HepG2 (cell line): Measurements from ENCODE around the gene HPS6. TPM values are rescaled to one million over a fixed set of nuclear protein-coding genes. Genes with fewer than 3 reads are reported as not detected.

Experiments used
- BRD4 ChIP-seq: sonication (generic); formaldehyde crosslinking; IDR thresholded peaks from 2 replicates; pipeline ENCODE4 v1.4.0; 2020; ENCODE audit warnings: missing genetic modification reagents
- CCDC6 ChIP-seq: sonication (generic); formaldehyde crosslinking; IDR thresholded peaks from 2 replicates; pipeline ENCODE4 v1.8.1; 2022; ENCODE audit warnings: mild to moderate bottlenecking, missing genetic modification reagents, moderate library complexity
- CENPT ChIP-seq: sonication (generic); formaldehyde crosslinking; IDR thresholded peaks from 2 replicates; pipeline ENCODE4 v1.8.0; 2022; ENCODE audit warnings: low read depth, mild to moderate bottlenecking, moderate library complexity, missing genetic modification reagents
- EZH2 ChIP-seq: conservative IDR thresholded peaks from 2 replicates; pipeline ENCODE4 v1.6.1; 2012; ENCODE audit warnings: mild to moderate bottlenecking, low read depth, low read length, moderate library complexity
- FOXO1 ChIP-seq: sonication (generic); formaldehyde crosslinking; IDR thresholded peaks from 2 replicates; pipeline ENCODE4 v1.4.0; 2020; ENCODE audit warnings: missing genetic modification reagents
- HOXA5 ChIP-seq: sonication (generic); formaldehyde crosslinking; IDR thresholded peaks from 2 replicates; pipeline ENCODE4 v1.4.0; 2020; ENCODE audit warnings: missing genetic modification reagents
- JARID2 ChIP-seq: sonication (generic); formaldehyde crosslinking; IDR thresholded peaks from 2 replicates; pipeline ENCODE4 v1.8.1; 2023; ENCODE audit warnings: missing genetic modification reagents, inconsistent platforms; ENCODE audit not compliant: insufficient replicate concordance
- PHF8 ChIP-seq: sonication (generic); formaldehyde crosslinking; IDR thresholded peaks from 2 replicates; pipeline ENCODE4 v1.5.0; 2020; ENCODE audit warnings: missing genetic modification reagents
- SRY ChIP-seq: sonication (generic); formaldehyde crosslinking; IDR thresholded peaks from 2 replicates; pipeline ENCODE4 v1.8.0; 2022; ENCODE audit warnings: mild to moderate bottlenecking, missing genetic modification reagents
- ZNF678 ChIP-seq: sonication (generic); formaldehyde crosslinking; IDR thresholded peaks from 2 replicates; pipeline ENCODE4 v1.4.0; 2020; ENCODE audit warnings: mild to moderate bottlenecking, missing genetic modification reagents
- ZSCAN20 ChIP-seq: sonication (generic); formaldehyde crosslinking; IDR thresholded peaks from 2 replicates; pipeline ENCODE4 v1.4.0; 2020; ENCODE audit warnings: missing genetic modification reagents, mild to moderate bottlenecking, borderline replicate concordance
- polyA plus RNA-seq, 8 experiments: library from polyadenylated mRNA; depleted of rRNA in 3 of 8; stranded (reverse) in 7 of 8; unstranded in 1 of 8; fragments of >200 nt; fragmentation: Illumina TruSeq in 4 of 8; extraction: Trizol in 4 of 8; gene quantifications; 2 replicates each; pipeline versions ENCODE4 v1.2.1 to v1.2.3, GENCODE V29; 2011 to 2016; ENCODE audit warnings: low read depth in 4 of 8, missing spikeins in 1 of 8, mixed read lengths in 1 of 8; ENCODE audit not compliant: insufficient read depth in 1 of 8
- total RNA-seq, 5 experiments: library from RNA; depleted of rRNA; stranded (reverse); fragments of >200 nt; fragmentation: Illumina TruSeq; extraction: Trizol; gene quantifications; 2 replicates each; pipeline ENCODE4 v1.2.3, GENCODE V29; 2016; ENCODE audit warnings: low read depth in 1 of 5
- TF ChIP-seq, protein P1 (sequence below): sonication (generic); formaldehyde crosslinking; IDR thresholded peaks from 2 replicates; pipeline ENCODE4 v1.4.0; 2020; ENCODE audit warnings: missing genetic modification reagents
- TF ChIP-seq, protein P2 (sequence below), 2 experiments: sonication (generic) in 1 of 2; formaldehyde crosslinking in 1 of 2; IDR thresholded peaks; 2 replicates each; pipeline versions ENCODE4 v1.6.1 to v1.9.0; 2014 to 2022; ENCODE audit warnings: antibody characterized with exemption in 1 of 2, borderline replicate concordance in 1 of 2, inconsistent platforms in 1 of 2, low read depth in 1 of 2, missing genetic modification reagents in 1 of 2
- TF ChIP-seq, protein P3 (sequence below): sonication (generic); formaldehyde crosslinking; IDR thresholded peaks from 2 replicates; pipeline ENCODE4 v1.4.0; 2020; ENCODE audit warnings: missing genetic modification reagents
- TF ChIP-seq, protein P4 (sequence below): sonication (generic); formaldehyde crosslinking; IDR thresholded peaks from 2 replicates; pipeline ENCODE4 v1.4.0; 2020; ENCODE audit warnings: missing genetic modification reagents, borderline replicate concordance

HPS6 gene
- total and polyA plus RNA-seq, 2 of the 13 experiments (the other 11 are each of a cell fraction or from before 2014, with no cell fraction given): 2.9 to 14.9 TPM

DNA sequence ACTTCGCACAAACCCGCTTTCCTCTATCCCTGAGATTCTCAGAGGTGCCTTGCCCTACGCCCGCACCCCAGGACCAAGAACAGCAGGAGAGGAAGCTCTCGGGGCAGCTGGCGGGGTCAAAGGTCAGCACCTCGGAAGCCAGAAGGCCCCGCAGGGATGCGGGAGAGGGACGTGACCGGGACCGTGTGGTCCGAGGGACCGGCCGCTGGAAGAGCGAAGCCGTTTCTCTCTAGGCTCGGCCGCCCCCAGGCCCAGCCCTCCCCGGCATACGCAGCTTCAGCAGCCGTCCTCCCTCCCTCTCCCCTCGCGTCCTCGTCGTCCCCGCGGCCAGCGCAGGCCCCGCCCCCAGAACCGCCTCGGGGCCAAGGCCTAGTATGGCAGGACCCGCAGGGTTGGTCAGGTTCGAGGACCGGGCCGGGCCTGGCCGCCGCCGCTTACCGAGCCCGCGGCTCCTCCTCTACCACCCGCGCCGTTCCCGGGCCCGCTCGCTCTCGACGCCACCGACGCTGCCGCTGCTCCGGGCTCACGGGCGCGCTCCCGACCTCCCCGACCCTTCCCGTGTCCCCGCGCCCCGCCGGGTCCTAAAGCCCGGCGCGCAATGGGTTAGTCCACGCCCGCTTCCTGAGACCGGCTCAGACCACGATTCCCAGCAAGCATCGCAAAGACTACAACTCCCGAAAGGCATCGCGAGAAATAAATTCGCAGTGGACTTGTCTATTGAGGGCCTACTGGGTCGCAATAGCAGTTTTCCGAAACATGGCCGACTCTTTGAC lies 9.3 kb upstream of the HPS6 start, which contains the start of gene ARMH3 (continued):
- TF ChIP-seq, protein P1, sequence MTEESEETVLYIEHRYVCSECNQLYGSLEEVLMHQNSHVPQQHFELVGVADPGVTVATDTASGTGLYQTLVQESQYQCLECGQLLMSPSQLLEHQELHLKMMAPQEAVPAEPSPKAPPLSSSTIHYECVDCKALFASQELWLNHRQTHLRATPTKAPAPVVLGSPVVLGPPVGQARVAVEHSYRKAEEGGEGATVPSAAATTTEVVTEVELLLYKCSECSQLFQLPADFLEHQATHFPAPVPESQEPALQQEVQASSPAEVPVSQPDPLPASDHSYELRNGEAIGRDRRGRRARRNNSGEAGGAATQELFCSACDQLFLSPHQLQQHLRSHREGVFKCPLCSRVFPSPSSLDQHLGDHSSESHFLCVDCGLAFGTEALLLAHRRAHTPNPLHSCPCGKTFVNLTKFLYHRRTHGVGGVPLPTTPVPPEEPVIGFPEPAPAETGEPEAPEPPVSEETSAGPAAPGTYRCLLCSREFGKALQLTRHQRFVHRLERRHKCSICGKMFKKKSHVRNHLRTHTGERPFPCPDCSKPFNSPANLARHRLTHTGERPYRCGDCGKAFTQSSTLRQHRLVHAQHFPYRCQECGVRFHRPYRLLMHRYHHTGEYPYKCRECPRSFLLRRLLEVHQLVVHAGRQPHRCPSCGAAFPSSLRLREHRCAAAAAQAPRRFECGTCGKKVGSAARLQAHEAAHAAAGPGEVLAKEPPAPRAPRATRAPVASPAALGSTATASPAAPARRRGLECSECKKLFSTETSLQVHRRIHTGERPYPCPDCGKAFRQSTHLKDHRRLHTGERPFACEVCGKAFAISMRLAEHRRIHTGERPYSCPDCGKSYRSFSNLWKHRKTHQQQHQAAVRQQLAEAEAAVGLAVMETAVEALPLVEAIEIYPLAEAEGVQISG (CRISPR knock-in tag): peak; percentile 95
- TF ChIP-seq, protein P2, sequence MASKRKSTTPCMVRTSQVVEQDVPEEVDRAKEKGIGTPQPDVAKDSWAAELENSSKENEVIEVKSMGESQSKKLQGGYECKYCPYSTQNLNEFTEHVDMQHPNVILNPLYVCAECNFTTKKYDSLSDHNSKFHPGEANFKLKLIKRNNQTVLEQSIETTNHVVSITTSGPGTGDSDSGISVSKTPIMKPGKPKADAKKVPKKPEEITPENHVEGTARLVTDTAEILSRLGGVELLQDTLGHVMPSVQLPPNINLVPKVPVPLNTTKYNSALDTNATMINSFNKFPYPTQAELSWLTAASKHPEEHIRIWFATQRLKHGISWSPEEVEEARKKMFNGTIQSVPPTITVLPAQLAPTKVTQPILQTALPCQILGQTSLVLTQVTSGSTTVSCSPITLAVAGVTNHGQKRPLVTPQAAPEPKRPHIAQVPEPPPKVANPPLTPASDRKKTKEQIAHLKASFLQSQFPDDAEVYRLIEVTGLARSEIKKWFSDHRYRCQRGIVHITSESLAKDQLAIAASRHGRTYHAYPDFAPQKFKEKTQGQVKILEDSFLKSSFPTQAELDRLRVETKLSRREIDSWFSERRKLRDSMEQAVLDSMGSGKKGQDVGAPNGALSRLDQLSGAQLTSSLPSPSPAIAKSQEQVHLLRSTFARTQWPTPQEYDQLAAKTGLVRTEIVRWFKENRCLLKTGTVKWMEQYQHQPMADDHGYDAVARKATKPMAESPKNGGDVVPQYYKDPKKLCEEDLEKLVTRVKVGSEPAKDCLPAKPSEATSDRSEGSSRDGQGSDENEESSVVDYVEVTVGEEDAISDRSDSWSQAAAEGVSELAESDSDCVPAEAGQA (IDR thresholded peaks at IDR 0.05; ENCODE audit: low read depth): no peak; the same call in 1 of the 2 replicates
- TF ChIP-seq, protein P2 (CRISPR knock-in tag; IDR thresholded peaks at IDR 0.05; ENCODE audit: borderline replicate concordance): peak; percentile 72; the same call in 1 of the 2 replicates
- peak; percentile 88 for TF ChIP-seq HOXA5 (CRISPR knock-in tag)
- TF ChIP-seq ZSCAN20: peak; percentile 95
- TF ChIP-seq BRD4 (CRISPR knock-in tag): peak; percentile 56; the same call in 1 of the 2 replicates
- no peak for TF ChIP-seq FOXO1
- TF ChIP-seq, protein P3, sequence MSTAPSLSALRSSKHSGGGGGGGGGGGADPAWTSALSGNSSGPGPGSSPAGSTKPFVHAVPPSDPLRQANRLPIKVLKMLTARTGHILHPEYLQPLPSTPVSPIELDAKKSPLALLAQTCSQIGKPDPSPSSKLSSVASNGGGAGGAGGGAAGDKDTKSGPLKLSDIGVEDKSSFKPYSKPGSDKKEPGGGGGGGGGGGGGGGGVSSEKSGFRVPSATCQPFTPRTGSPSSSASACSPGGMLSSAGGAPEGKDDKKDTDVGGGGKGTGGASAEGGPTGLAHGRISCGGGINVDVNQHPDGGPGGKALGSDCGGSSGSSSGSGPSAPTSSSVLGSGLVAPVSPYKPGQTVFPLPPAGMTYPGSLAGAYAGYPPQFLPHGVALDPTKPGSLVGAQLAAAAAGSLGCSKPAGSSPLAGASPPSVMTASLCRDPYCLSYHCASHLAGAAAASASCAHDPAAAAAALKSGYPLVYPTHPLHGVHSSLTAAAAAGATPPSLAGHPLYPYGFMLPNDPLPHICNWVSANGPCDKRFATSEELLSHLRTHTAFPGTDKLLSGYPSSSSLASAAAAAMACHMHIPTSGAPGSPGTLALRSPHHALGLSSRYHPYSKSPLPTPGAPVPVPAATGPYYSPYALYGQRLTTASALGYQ: peak; percentile 91
- peak; percentile 84; the same call in 1 of the 2 replicates for TF ChIP-seq CCDC6 (CRISPR knock-in tag)
- TF ChIP-seq EZH2: no peak
- TF ChIP-seq, protein P4, sequence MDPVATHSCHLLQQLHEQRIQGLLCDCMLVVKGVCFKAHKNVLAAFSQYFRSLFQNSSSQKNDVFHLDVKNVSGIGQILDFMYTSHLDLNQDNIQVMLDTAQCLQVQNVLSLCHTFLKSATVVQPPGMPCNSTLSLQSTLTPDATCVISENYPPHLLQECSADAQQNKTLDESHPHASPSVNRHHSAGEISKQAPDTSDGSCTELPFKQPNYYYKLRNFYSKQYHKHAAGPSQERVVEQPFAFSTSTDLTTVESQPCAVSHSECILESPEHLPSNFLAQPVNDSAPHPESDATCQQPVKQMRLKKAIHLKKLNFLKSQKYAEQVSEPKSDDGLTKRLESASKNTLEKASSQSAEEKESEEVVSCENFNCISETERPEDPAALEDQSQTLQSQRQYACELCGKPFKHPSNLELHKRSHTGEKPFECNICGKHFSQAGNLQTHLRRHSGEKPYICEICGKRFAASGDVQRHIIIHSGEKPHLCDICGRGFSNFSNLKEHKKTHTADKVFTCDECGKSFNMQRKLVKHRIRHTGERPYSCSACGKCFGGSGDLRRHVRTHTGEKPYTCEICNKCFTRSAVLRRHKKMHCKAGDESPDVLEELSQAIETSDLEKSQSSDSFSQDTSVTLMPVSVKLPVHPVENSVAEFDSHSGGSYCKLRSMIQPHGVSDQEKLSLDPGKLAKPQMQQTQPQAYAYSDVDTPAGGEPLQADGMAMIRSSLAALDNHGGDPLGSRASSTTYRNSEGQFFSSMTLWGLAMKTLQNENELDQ (CRISPR knock-in tag): no peak
- peak; percentile 56; the same call in 1 of the 2 replicates for TF ChIP-seq ZNF678 (CRISPR knock-in tag)
- TF ChIP-seq CENPT (CRISPR knock-in tag): peak; percentile 22; the same call in 1 of the 2 replicates
- TF ChIP-seq SRY (CRISPR knock-in tag): peak; percentile 61; the same call in 1 of the 2 replicates
- TF ChIP-seq JARID2 (CRISPR knock-in tag): peak; percentile 68
- TF ChIP-seq PHF8: peak; percentile 95
